Stimulated activated CD4-positive, alpha-beta T cell treated with anti-CD3 and anti-CD28 coated beads, Interleukin-4, amount 100 ng/mL, for 1 hour (primary cell): ENCODE measurements around the gene GRK5.
"Not testable (repeated sequence)": the region's sequence is repeated elsewhere in the genome, so short reads cannot be mapped to it uniquely, and the experiment has no call there.

Experiments
- DNase-seq: peaks from one replicate; pipeline ENCODE4 v3.0.0-alpha.2; 2020

Gene GRK5

GRCh38 chr10:119252470-119253151, 45.2 kb downstream of the GRK5 start:
- no peak for DNase-seq

GRCh38 chr10:119253433-119254174, 46.2 kb downstream of the GRK5 start:
- peak; percentile 27 for DNase-seq

- no peak for DNase-seq
Measured at GRCh38 chr10:119254335-119254734, 47.0 kb downstream of the GRK5 start.

DNA sequence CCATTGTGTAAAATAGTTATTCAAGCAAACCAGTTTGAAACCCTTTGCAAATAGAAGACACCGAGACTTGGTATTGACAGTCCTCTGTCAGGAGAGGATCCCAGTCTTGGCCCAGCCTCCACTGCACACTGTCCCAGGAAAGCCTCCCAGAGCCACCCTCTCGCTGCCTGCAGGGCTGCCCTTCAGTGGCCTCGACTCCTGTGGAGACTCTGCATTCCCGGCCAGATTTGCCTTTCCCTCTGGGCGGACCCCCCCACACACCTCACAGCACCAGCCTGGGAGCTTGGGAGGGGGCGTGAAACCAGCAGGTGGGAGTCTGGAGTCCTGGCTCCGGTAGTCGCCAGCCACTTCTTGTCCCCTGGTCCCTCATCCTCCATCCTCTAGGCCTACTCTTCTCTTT, 48.7 kb downstream of the GRK5 start:
- DNase-seq: no peak

- DNase-seq: no peak
Measured at GRCh38 chr10:119256897-119257296, 49.5 kb downstream of the GRK5 start.

- no peak for DNase-seq
Measured at GRCh38 chr10:119257899-119258419, 50.6 kb downstream of the GRK5 start.

DNA sequence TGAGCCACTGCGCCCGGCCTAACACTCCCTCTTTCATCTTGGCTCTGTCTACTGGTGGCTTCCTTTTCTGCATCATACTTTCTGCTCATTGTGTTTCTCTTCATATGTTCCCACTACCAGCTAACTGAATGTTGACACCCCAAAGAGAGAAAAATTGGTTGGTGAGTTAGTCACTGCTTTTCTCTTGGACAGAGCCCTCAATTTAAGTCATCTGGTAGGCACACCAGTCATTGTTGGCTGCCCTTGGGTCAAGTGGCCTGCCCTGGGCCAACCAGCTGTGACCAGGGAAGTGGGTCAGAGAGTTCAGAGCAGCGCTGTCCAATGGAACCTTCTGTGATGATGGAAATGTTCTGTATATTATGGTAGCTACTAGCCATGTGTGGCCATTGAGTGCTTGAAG, 52.0 kb downstream of the GRK5 start:
- DNase-seq: no peak

DNA sequence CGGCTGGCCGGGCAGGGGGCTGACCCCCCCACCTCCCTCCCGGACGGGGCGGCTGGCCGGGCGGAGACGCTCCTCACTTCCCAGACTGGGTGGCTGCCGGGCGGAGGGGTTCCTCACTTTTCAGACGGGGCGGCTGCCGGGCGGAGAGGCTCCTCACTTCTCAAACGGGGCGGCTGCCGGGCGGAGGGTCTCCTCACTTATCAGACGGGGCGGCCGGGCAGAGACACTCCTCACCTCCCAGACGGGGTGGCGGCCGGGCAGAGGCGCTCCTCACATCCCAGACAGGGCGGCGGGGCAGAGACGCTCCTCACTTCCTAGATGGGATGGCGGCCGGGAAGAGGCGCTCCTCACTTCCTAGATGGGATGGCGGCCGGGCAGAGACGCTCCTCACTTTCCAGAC, 53.6 kb downstream of the GRK5 start:
- not testable (repeated sequence) for DNase-seq

GRCh38 chr10:119263951-119264617, 56.7 kb downstream of the GRK5 start:
- DNase-seq: no peak

DNA sequence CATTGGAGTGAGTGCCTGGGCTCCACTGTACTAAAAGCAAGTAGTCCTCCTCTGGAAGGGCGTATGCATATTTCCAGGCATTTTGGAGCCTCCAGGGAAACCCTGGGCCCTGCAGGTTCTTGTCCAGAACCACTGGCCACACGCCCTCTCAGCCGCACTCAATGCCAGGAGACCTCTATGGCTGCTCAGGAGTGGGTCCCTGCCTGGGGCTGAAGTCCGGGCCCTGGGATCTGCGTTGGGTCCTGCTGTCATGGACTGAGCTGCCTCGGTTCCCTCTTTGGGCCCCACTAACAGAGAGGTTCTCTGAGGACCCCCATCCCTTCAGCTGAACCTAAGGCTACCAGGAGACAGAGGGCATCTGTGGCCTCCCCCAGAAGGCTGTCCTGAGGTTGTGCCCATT, 58.3 kb downstream of the GRK5 start:
- DNase-seq: no peak

DNA sequence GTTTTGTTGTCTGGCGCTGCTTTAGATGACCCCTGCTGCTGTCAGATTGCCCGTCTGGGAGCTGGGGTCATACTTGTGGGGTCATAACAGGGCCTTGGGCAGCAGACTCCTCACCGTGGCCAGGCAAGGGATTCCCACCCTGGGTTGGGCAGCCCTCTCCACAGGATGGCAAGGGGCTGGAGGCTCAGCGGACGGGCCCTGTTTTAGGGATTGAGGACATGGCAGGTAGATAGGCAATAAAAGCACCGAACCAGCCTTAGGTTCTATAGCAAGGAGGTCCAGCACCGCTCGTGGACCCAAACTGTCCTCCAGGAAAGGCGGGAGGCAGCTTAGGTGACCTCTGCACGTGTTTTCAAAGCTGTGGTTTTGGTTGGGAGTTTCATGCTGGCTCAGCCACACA, 60.0 kb downstream of the GRK5 start:
- DNase-seq: no peak

GRCh38 chr10:119268428-119268827, 61.1 kb downstream of the GRK5 start:
- DNase-seq: no peak

- DNase-seq: peak; percentile 38
Measured at GRCh38 chr10:119268871-119269506, 61.6 kb downstream of the GRK5 start.

GRCh38 chr10:119269737-119270136, 62.4 kb downstream of the GRK5 start:
- no peak for DNase-seq

GRCh38 chr10:119270762-119271366, 63.5 kb downstream of the GRK5 start:
- peak; percentile 46 for DNase-seq

- not testable (repeated sequence) for DNase-seq
Measured at GRCh38 chr10:119272338-119272734, 65.0 kb downstream of the GRK5 start.

GRCh38 chr10:119272736-119273135, 65.4 kb downstream of the GRK5 start:
- DNase-seq: no peak

GRCh38 chr10:119273413-119273812, 66.0 kb downstream of the GRK5 start:
- DNase-seq: no peak

GRCh38 chr10:119274519-119275045, 67.2 kb downstream of the GRK5 start:
- no peak for DNase-seq

DNA sequence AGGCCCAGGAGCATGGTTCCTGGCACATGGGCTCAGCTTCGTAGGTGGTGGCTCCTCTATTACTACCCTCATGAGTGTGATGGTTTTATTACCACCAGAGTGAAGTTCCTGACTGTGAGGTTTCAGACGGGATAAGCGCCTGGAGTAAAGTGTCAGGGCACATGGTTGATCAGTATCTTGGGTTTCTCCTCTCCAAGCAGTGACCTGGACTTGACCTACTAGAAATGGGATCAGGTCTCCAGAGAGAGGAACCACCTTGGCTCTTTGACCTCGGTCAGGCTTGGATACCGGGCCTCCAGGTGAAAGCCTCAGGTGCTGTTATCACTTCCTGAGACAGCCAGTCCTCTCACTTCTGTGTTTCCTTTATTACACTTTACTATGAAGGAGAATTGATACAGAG, 67.7 kb downstream of the GRK5 start:
- DNase-seq: no peak

DNA sequence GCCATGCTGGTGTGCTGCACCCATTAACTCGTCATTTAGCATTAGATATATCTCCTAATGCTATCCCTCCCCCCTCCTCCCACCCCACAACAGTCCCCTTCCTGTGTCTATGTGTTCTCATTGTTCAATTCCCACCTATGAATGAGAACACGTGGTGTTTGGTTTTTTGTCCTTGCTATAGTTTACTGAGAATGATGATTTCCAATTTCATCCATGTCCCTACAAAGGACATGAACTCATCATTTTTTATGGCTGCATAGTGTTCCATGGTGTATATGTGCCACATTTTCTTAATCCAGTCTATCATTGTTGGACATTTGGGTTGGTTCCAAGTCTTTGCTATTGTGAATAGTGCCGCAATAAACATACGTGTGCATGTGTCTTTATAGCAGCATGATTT, 68.8 kb downstream of the GRK5 start:
- DNase-seq: not testable (repeated sequence)

GRCh38 chr10:119278126-119278709, 70.8 kb downstream of the GRK5 start:
- DNase-seq: no peak
